Mucosa of descending colon (tissue), 3 donors: ENCODE results near the gene COX6B1. TPM values are rescaled to one million over a fixed set of nuclear protein-coding genes. Genes with fewer than 3 reads are reported as not detected.

Source experiments
- ATAC-seq: fragments of 200-7000 bp; cut with Tn5 transposase; one replicate; pipeline ENCODE4 v1.9.1; 2020; ENCODE audit warnings: mild to moderate bottlenecking, moderate library complexity
- DNase-seq, 3 donors: peaks; one replicate each; pipeline ENCODE4 v3.0.0-alpha.2; 2020
- H3K36me3 ChIP-seq: fragments of 200-600 bp; one replicate; pipeline ENCODE4 v1.8.0; 2021; ENCODE audit warnings: low read depth, mild to moderate bottlenecking
- H3K4me1 ChIP-seq: fragments of 200-600 bp; one replicate; pipeline ENCODE4 v1.8.0; 2021; ENCODE audit warnings: low read depth, mild to moderate bottlenecking
- H3K4me3 ChIP-seq: fragments of 200-600 bp; one replicate; pipeline ENCODE4 v1.8.0; 2021; ENCODE audit warnings: mild to moderate bottlenecking
- H3K9me3 ChIP-seq: fragments of 200-600 bp; one replicate; pipeline ENCODE4 v1.8.0; 2021; ENCODE audit warnings: mild to moderate bottlenecking
- intact Hi-C, 2 donors: fragments of 100-400 bp; cut with DNase I in 1 of 2; cut with micrococcal nuclease in 1 of 2; formaldehyde crosslinking; loops; one replicate each; pipeline versions ENCODE4 v1.11.0 to v1.11.1; 2022; cut with DNase I, micrococcal nuclease
- total RNA-seq, 3 donors: library from RNA; stranded (reverse); fragmentation: NEBNext Ultra II Directional in 2 of 3; extraction: Animal tissue kit (Norgen Biotek cat#: 25700) in 2 of 3; gene quantifications; one replicate each; pipeline versions ENCODE4 v1.2.1 to v1.2.4, GENCODE V29; 2021 to 2023
- TF ChIP-seq, protein P1 (sequence below): fragments of 200-600 bp; IDR thresholded peaks from one replicate; pipeline ENCODE4 v1.8.0; 2022; ENCODE audit warnings: antibody characterized with exemption, mild to moderate bottlenecking
- donor health status: DM: no; HTN: no; CAD: no; lungs with moderate emphysema.
- donor health status: DM: no; HTN: no; CAD: no.
- donor health status: DM: no; HTN: yes; CAD: no.

The COX6B1 gene
- total RNA-seq, 3 donors from 2014 or later: 460 to 939 (median 669) TPM

DNA sequence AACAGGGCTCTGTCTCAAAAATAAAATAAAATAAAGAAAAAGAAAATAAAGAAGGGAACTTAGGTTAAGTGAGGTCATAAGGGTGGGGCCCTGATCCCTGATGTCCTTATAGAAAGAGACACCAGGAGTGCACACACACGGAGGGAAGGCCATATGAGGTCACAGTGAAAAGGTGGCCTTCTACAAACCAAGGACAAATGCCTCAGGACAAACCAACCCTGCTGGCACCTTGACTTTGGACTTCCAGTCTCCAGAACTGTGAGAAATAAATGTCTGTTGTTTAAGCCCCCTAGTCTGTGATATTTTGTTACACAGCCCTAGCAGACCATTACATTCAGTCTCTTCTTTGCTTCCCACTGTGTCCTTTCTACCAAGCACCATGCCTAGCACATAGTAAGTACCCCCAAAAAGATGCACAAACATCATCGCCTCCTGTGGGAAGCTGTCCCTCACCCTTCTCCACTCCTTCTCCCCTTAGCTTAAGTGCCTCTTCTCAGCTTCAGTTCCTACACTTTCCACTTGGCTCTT, 47.8 kb downstream of the COX6B1 start:
- Histone ChIP-seq H3K36me3 (no peaks in the 10 kb centered on the region), H3K4me3 (no peak overlapping the region), H3K9me3 (no peaks in the 10 kb centered on the region), H3K4me1 (no peaks in the 10 kb centered on the region)
- DNase-seq (no peak), ATAC-seq (no peak)
- TF ChIP-seq, protein P1, sequence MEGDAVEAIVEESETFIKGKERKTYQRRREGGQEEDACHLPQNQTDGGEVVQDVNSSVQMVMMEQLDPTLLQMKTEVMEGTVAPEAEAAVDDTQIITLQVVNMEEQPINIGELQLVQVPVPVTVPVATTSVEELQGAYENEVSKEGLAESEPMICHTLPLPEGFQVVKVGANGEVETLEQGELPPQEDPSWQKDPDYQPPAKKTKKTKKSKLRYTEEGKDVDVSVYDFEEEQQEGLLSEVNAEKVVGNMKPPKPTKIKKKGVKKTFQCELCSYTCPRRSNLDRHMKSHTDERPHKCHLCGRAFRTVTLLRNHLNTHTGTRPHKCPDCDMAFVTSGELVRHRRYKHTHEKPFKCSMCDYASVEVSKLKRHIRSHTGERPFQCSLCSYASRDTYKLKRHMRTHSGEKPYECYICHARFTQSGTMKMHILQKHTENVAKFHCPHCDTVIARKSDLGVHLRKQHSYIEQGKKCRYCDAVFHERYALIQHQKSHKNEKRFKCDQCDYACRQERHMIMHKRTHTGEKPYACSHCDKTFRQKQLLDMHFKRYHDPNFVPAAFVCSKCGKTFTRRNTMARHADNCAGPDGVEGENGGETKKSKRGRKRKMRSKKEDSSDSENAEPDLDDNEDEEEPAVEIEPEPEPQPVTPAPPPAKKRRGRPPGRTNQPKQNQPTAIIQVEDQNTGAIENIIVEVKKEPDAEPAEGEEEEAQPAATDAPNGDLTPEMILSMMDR: no peak
- intact Hi-C loops: loop anchor here in 1 of 2 donors (10.0 kb wide), 1 partner anchor 239 kb away; the partner anchor contains the start of gene LRFN3

DNA sequence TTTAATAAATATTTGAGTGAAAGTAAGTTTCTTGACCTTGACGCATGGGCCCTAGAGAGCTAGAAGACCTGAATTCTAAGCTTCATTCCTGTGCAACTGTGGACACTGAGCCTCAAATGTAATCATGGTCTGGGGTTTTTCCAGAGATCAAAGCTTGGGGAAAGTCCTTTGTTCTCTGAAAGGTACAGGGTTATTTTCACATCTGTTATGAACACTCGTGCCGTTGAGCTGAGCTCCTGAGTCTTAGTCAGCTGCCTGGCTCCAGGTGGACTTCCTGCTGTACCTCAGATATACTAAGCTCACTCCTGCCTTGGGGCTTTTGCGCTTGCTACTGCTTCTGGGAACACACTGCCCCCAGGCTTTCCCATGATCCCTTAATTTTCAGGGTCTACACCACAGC, 48.7 kb downstream of the COX6B1 start:
- H3K9me3 ChIP-seq: no peaks in the 10 kb centered on the region
- no peaks in the 10 kb centered on the region for H3K36me3 ChIP-seq
- DNase-seq: no peak
- ATAC-seq: no peak
- H3K4me1 ChIP-seq: no peaks in the 10 kb centered on the region
- TF ChIP-seq, protein P1: no peak
- intact Hi-C loops: loop anchor here in 1 of 2 donors (10.0 kb wide), 1 partner anchor 238 kb away; the partner anchor contains the start of gene LRFN3
- H3K4me3 ChIP-seq: no peak overlapping the region

DNA sequence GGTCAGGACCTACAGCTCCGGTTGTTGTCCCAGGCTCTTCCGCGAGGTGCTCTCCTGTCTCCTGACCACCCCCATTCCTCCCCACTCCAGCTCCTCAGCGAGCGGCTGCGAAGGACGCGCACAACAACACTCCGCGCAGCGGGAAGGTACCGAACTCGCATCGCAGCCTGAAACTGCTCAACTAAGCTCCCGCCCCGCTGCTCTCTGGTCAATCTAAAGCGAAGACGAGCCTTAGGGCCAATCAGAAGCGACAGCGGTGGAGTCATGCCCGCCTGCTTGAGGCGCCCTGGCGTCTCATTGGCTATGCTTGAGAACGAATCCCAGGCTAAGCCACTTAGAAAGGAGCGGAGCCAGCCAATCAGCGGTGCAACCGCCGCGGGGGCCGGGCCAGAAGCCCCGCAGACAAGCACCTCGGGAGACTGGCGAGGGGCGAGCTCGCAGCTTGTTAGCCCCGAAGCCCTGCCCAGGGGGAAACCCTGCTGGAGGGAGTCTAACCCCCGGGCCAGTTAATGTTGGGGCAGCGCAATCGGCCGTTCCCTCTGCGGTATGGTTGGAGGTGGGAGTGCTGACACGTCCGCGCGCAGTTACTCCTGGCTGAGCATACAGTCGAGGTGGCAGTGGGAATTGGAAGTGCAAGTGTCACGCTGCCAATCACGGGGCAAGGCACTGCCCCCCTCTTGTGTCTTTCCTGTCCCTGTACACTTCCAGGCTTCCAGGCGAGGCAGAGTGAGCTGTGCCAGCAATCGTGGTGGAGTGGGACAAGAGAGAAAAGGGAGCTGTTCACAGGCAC, 54.3 kb downstream of the COX6B1 start:
- intact Hi-C loops: no loop called here

DNA sequence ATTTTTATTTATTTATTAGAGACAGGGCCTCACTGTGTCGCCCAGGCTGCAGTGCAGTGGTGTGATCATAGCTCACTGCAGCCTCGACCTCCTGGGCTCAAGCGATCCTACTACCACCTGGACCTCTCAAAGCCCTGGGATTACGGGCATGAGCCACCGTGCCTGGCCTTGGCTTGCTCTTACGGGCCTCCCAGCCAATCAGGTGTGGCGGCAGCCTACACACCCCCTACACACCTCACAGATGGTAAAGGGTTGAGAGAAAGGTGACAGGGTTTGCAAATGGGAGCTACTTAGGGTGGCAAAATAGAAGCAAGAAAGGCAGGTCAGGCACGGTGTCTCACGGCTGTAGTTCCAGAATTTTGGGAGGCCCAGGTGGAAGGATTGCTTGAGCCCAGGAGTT, 55.2 kb downstream of the COX6B1 start:
- TF ChIP-seq, protein P1: no peak
- Histone ChIP-seq H3K9me3 (no peaks in the 10 kb centered on the region), H3K4me3 (no peak overlapping the region), H3K4me1 (peaks cover 4% of the 10 kb centered on the region), H3K36me3 (no peaks in the 10 kb centered on the region)
- DNase-seq (no peak), ATAC-seq (no peak)
- intact Hi-C loops: no loop called here

More for the DNA sequence above, 54.3 kb downstream of the COX6B1 start:
- DNase-seq (peak; percentile 92 to 97 (median 95)), ATAC-seq (peak; percentile 99)
- Histone ChIP-seq H3K4me3 (no peak overlapping the region), H3K9me3 (no peaks in the 10 kb centered on the region), H3K36me3 (no peaks in the 10 kb centered on the region), H3K4me1 (peaks cover 4% of the 10 kb centered on the region)
- TF ChIP-seq, protein P1: no peak

DNA sequence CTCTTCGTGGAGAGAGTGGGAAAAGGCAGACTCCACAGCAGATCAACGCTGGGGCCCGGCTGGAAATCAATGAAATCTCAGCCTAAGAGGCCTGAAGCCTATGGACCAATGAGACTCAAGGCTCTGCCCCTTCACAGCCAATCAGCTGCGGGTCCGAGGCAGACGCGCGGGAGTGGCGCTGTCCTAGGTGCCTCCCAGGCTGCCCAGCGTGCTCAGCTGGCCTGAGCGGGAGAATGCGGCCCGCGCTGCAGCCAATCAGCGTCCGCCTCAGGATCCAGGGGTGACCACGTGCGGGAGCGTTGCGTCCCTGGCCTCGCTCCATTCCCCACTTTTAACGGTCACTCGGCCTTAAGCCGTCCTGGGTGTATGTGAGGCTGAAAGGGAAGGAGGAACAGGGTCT, 56.1 kb downstream of the COX6B1 start, which contains the start of gene ZBTB32:
TSS of gene ZBTB32 (plus strand) at position 341 of the 400 bp plus-strand sequence. CDS start 10,069 bp downstream, outside the sequence.
- DNase-seq (peak in 2 of 3 donors; percentile 45 to 59), ATAC-seq (peak; percentile 51)
- intact Hi-C loops: no loop called here
- Histone ChIP-seq H3K36me3 (no peaks in the 10 kb centered on the region), H3K4me3 (no peak within 1 kb of the TSS), H3K9me3 (no peaks in the 10 kb centered on the region), H3K4me1 (peaks cover 4% of the 10 kb centered on the region)
- TF ChIP-seq, protein P1: no peak

Other genes starting within 250 kb of the COX6B1 start
- 1 to 10 TPM in 1 of 3 donors, under 1 TPM in 2; 0.32 to 1.4 (median 0.32) TPM for gene FFAR2, start 200.1 kb upstream of the COX6B1 start, total RNA-seq
- not detected for gene KRTDAP, start 157.9 kb upstream of the COX6B1 start, total RNA-seq
- gene DMKN, start 134.7 kb upstream of the COX6B1 start, total RNA-seq: 10 to 100 TPM in 2 of 3 donors, 1 to 10 TPM in 1; 8.2 to 14.3 (median 10.7) TPM
- not detected for gene SBSN, start 120.0 kb upstream of the COX6B1 start, total RNA-seq
- not detected for gene GAPDHS, start 114.9 kb upstream of the COX6B1 start, total RNA-seq
- gene TMEM147, start 102.7 kb upstream of the COX6B1 start, total RNA-seq: 10 to 100 TPM; 54.4 to 62.8 (median 58.2) TPM
- gene ATP4A, start 84.7 kb upstream of the COX6B1 start, total RNA-seq: not detected
- not detected for gene PMIS2, start 62.1 kb upstream of the COX6B1 start, total RNA-seq
- gene HAUS5, start 35.6 kb upstream of the COX6B1 start, total RNA-seq: 10 to 100 TPM in 1 of 3 donors, 1 to 10 TPM in 2; 6.4 to 13.2 (median 9.0) TPM
- 10 to 100 TPM; 67.4 to 73.3 (median 67.6) TPM for gene RBM42, start 19.3 kb upstream of the COX6B1 start, total RNA-seq
- 1 to 10 TPM in 2 of 3 donors, under 1 TPM in 1; 0.76 to 2.0 (median 1.1) TPM for gene ETV2, start 6.6 kb upstream of the COX6B1 start, total RNA-seq
- not detected for gene UPK1A, start 18.2 kb downstream of the COX6B1 start, total RNA-seq
- under 1 TPM in 1 of 3 donors, not detected in 2; 0.27 TPM for gene ZBTB32, start 56.2 kb downstream of the COX6B1 start, total RNA-seq
- 10 to 100 TPM; 35.9 to 49.2 (median 37.5) TPM for gene KMT2B, start 69.7 kb downstream of the COX6B1 start, total RNA-seq
- gene IGFLR1, start 94.1 kb downstream of the COX6B1 start, total RNA-seq: 10 to 100 TPM in 1 of 3 donors, 1 to 10 TPM in 2; 5.3 to 14.6 (median 8.2) TPM
- gene U2AF1L4, start 97.1 kb downstream of the COX6B1 start, total RNA-seq: 10 to 100 TPM; 19.7 to 32.4 (median 32.1) TPM
- 10 to 100 TPM; 56.7 to 92.1 (median 90.2) TPM for gene PSENEN, start 97.3 kb downstream of the COX6B1 start, total RNA-seq
- 10 to 100 TPM in 1 of 3 donors, 1 to 10 TPM in 2; 7.6 to 14.3 (median 8.6) TPM for gene LIN37, start 100.3 kb downstream of the COX6B1 start, total RNA-seq
- 100 to 1,000 TPM in 1 of 3 donors, 10 to 100 TPM in 1, 1 to 10 TPM in 1; 3.9 to 122 (median 22.9) TPM for gene HSPB6, start 108.7 kb downstream of the COX6B1 start, total RNA-seq
- gene PROSER3, start 109.9 kb downstream of the COX6B1 start, total RNA-seq: 10 to 100 TPM; 21.7 to 26.5 (median 26.0) TPM
- gene ARHGAP33, start 127.2 kb downstream of the COX6B1 start, total RNA-seq: 10 to 100 TPM; 14.4 to 16.0 (median 14.6) TPM
- not detected for gene PRODH2, start 164.5 kb downstream of the COX6B1 start, total RNA-seq
- gene NPHS1, start 204.2 kb downstream of the COX6B1 start, total RNA-seq: under 1 TPM in 1 of 3 donors, not detected in 2; 0.09 TPM
- under 1 TPM in 1 of 3 donors, not detected in 2; 0.09 TPM for gene KIRREL2, start 208.6 kb downstream of the COX6B1 start, total RNA-seq
- 10 to 100 TPM in 1 of 3 donors, 1 to 10 TPM in 2; 1.6 to 13.2 (median 1.9) TPM for gene APLP1, start 220.3 kb downstream of the COX6B1 start, total RNA-seq